HG03457 (cell line): ENCODE results near the gene TSPAN18.

Experiments
- ATAC-seq: cut with Tn5 transposase; IDR thresholded peaks from one replicate; pipeline ENCODE4 v1.9.1; 2021; ENCODE audit warnings: moderate number of reproducible peaks; ENCODE audit not compliant: unreplicated experiment

The TSPAN18 gene

DNA sequence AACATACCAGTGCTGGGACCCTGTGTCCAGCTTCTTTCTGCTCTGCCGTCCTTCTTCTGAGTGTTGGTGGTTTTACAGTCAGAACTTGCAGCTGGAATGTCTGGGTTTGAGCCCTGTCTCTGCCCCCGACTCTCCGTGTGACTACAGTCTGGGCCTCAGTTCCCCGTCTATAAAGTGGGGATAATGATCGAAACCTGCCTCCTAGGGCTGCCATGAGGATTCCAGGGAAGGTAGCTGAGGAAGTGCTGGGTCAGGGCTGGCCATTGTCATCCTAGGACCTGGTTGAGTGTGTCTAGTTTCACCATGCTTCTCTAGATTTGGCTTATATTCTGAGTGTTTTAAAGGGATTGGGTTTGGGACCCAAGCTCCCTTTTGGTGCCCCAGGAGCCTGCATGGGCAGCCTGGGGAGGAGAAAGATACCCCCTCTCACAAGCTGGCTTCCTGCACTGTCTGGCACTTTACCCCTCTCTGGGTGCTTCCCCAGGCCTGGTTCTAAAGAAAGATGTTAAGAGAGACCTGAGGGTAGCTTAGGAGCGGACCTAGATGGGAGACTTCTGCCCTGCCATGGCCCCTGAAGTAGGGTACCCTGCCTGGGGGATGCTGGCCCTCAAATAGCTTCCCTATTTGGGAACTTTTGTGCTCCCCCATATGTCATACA, 49.9 kb downstream of the TSPAN18 start:
- ATAC-seq: no peak

DNA sequence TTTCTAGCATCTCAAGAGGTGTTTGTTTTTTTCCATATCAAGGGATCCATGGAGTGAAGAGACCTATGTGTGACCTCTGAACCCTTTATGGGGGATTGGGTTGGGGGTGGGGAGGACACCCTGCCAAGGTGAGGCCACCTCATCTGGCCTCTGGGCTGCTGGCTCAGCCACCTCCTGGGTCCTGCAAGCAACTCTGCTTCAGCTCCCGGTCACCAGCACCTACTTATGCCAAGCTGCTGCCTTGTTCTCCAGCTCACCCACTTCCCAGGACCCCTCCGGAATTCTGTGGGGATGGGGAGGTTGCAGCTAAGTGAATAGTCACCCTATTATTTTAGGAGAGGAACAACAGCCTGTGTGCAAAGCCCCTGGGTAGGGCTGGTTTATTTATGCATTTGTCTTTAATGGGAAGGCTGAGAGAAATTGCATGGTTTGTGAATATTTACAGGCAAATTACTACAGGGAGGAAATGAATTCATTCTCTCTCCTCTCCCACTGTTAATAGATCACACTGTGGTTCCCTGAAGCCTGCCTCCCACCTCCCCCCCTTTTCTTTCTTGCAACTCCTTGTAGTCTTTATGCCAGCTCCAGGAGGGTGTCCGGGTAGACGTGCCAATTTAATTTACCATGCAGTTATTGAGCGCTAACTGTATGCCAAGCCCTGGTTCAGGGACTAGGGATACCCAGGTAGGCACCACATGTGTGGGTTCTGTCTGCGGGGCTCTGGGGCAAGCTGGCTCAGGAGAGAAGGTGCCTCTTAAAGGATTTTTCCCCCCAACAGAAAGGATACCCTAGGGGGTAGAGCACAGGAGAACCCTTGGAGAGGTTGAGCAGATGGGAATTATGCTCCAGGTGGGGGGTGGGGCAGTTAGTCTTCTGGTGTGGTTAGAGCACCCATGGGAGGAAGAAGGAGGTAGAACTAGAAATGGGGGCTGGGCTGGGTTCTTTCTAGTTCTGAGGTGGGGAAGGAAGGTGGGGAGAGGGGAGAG, 50.7 kb downstream of the TSPAN18 start:
- ATAC-seq: no peak

GRCh38 chr11:44778195-44779100, 51.7 kb downstream of the TSPAN18 start:
- no peak for ATAC-seq

DNA sequence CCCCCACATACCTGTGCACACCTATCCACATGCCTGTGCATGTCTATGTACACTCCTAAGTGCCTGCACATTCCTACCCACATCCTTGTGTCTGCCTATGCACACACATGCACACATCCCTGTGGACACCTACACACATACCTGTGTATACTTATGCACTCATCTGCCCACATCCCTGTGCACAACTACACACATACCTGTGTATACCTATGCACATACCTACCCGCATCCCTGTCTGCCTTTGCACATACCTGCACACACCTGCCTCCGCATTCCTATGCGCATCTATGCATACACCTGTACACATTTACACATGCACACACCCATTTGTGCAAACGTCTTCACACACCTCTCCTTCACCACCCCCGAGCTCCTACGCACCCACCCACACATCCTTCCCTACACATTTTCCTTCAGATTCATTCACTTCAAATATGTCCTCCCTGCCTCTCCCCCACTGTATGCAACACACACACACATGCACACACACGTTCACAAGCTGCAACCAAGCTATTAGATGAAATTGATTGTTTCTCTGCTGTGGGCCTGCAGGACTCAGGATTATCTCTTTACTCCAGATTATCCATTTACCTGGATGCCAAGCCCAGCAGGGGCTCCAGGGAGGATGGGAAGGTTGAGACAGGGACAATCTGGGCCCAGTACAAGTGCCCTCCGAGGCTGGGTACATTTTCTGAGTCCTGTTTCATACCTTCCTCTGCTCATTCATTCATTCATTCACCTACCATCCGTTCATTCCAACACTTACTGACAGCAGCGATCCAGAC, 53.2 kb downstream of the TSPAN18 start:
- no peak for ATAC-seq

DNA sequence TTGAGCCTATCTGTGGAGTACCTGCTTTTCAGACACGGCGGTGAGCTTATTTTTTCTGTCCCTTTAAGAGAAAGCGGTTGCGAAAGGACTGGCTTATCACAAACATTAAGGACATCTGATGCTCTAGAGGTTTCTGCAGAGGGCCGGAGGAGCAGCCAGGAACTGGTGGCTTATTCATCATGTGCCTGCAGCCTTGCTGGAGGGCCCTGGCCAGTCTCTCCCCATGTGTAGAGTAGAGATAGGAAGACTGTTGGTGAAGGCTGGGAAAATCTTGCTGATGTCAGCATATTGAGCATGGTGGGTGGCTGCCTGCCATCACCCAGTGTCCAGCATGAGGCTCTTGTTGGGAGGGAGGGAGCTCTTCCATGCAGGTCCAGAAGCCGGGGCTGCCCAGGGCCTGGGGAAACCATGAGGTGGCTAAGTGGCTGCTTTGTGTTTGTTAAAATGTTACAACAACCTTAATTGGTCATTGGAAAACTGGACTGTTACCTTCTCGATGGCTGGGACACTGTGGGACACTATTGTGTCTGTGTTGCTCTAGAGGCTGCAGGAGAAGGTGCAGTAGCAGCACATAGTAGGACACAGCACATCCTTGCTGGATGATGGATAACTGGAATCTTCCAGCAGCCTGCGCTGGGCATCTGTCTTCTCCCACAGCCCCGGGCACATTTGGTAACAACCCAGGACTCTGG, 54.3 kb downstream of the TSPAN18 start:
- ATAC-seq: no peak

DNA sequence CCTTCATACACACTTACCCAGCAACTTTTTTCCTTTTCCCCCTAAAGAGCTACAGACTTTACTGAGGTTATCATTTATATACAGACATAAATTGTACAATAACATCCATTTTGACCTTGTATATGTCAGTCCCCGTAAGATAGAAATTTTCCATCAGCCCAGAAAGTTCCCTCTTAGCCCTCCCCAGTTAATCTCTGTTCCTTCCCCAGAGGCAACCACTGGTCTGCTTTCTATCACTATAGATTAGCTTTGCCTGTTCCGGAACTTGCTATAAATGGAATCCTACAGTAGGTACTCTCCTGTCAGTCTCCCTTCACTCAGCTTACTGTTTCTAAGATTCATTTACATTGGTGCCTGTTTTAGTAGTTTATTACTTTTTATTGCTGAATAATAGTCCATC, 54.9 kb downstream of the TSPAN18 start:
- no peak for ATAC-seq

- ATAC-seq: no peak
Measured at GRCh38 chr11:44782478-44782877, 55.7 kb downstream of the TSPAN18 start.

DNA sequence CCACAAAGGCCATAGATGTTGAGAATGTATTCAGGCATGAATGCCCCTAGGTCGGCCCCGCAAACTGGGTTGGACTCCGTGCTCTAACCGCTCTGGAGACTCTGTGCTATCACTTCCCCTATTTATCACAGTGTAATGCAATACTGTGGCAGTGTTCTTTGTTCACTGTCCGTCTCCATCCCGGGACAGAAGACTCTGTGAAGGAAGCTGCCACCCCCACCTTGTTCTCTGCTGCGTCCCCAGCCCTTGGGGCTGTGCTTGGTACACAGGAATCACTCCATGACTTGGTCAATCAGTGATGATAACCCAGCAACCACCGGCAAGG, 57.6 kb downstream of the TSPAN18 start:
- ATAC-seq: no peak

DNA sequence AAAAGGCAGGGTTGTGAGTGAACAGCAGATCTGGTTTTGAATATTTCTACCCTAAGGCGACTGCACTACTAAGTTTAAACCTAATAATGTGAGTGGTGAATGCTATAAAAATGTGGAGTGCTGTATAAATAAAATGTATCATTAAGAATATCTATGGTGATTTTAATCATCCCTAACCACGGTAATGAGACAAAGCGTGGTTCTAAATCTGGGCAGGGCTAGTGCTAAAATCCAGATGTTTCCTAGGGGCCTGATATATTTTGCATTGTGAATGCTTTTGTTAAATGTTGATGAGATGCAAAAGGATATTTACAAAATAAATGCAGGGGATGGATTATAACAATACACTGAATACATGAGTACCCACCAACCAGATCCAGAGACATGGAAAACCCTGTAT, 58.1 kb downstream of the TSPAN18 start:
- no peak for ATAC-seq

DNA sequence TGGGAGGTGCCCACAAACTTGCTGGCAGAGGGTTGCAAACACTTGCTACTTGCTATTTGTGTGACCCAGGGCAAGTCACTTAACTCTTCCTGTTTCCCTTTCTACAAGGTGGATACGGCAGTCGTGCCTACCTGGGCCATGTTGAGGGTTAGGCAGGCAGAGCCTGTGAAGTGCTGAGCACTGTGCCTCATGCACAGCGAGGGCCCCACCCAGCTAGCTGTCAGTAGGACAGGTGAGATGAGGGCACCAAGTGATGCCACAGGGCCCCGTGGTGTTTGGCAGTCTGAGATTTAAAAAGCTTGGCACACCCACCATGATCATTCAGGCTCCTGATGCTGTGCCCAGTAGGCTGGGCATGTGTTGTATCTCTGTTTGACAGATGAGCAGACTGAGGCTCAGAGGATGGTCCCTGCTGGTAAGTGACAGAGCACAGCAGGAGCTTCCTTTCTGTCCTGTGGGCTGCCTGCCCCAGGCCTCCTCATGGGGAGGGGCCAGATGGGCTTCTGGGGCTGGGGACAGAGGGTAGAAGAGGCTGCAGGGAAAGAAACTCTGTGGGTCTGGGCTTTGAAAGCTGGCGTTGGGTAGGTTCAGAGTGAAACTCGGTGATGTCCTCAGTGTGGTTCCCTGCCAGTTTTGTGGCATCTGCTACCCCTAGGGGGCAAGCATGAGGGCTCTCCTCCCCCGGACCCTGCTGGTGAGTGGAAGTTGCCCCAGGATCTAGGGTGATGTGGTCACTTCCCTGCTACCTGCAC, 59.3 kb downstream of the TSPAN18 start:
- no peak for ATAC-seq

- no peak for ATAC-seq
Measured at GRCh38 chr11:44787070-44787469, 60.3 kb downstream of the TSPAN18 start.

DNA sequence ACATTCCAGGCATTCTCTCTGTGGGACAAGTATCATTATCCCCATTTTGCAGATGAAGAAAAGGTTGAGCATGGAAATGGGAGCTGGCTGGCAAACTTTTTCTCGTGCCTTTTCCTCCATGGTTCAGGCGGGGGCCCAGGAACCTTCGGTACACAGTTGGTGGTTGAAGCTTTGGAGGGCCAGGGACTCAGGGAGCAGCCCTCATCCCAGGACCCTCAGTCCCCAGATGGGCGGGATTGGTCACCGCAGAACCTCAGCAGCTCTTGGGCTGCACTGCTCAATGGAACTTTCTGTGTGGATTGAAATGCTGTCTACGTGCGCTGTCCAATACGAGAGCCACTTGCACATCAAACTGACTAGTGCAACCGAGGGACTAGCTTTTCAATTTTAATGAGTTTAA, 61.2 kb downstream of the TSPAN18 start:
- ATAC-seq: no peak

DNA sequence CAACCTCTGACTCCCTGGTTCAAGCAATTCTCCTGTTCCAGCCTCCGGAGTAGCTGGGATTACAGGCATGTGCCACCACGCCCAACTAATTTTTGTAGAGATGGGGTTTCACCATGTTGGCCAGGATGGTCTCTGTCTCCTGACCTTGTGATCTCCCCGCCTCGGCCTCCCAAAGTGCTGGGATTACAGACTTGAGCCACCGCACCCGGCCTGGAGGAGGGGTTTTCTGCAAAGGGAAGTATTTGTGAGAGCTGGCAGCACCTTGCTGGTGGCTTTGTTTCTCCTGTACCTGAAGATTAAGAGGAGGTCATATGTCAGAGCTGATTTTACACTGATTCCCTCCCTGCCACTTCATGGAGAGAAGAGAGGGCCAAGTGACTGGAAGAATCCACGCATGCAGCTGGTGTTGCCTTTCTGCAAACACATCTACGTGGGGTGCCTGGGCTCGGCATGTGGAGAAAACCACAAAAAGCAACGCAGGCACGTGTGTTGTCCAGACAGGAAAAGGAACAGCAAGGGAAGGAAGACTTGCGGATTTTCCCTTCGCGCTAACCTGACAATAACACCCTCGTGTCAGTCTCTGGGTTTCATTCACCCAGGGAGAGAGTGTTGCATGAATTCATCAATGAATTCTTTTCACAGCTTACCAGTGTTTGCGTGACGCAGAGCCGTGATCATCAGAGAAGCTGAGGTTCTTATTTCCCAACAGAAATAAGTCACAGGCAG, 61.9 kb downstream of the TSPAN18 start:
- no peak for ATAC-seq

- no peak for ATAC-seq
Measured at GRCh38 chr11:44789496-44789895, 62.7 kb downstream of the TSPAN18 start.

- no peak for ATAC-seq
Measured at GRCh38 chr11:44790211-44790610, 63.4 kb downstream of the TSPAN18 start.

GRCh38 chr11:44791316-44791925, 64.7 kb downstream of the TSPAN18 start:
- ATAC-seq: no peak

DNA sequence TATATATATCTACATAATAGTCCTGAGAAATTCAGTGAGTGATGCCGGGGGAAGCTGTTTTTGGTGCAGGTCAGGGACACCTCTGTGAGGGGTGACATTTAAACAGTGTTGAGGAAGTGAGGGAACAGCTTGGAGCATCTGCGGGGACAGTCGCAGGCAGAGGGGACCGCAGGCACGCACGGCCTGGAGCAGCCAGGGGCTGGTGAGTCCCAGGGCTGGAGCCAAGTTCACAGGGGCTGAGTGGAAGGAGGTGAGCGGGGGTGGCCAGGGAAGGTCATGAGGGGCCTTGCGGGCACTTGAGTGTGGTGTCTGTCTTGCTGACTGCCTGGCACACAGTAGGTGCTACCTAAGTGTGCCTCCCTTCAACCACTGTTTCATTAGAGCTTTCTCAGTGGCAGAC, 65.4 kb downstream of the TSPAN18 start:
- no peak for ATAC-seq
